A549 (cell line): ENCODE results near the gene ZNF264.

Source experiments
- CHD4 ChIP-seq: fragments of 200-600 bp; sonication (generic); IDR thresholded peaks from 2 replicates; pipeline ENCODE4 v1.6.1; 2016; ENCODE audit warnings: antibody characterized with exemption, mild to moderate bottlenecking, borderline replicate concordance
- CTCF ChIP-seq: fragments of >200 bp; sonication (Bioruptor Twin); formaldehyde crosslinking; IDR thresholded peaks from 3 replicates; pipeline ENCODE4 v1.5.1; 2016
- EP300 ChIP-seq, 2 experiments: fragments of >200 bp; sonication (Bioruptor Twin); formaldehyde crosslinking; IDR thresholded peaks; 2 replicates in 1 of 2; 3 replicates in 1 of 2; pipeline ENCODE4 v1.6.1; 2016 to 2017
- HDAC2 ChIP-seq: fragments of 200-600 bp; sonication (generic); IDR thresholded peaks from 2 replicates; pipeline ENCODE4 v1.6.1; 2016
- HMGXB4 ChIP-seq: fragments of 250-450 bp; sonication (Bioruptor Pico); IDR thresholded peaks from 2 replicates; pipeline ENCODE4 v1.5.0; 2021; ENCODE audit warnings: mild to moderate bottlenecking, moderate library complexity, borderline replicate concordance
- HOXB13 ChIP-seq: fragments of 250-450 bp; sonication (Bioruptor Pico); IDR thresholded peaks from 2 replicates; pipeline ENCODE4 v1.5.0; 2020; ENCODE audit warnings: low read depth, mild to moderate bottlenecking, moderate library complexity
- MAZ ChIP-seq: fragments of 150-350 bp; IDR thresholded peaks from 2 replicates; pipeline ENCODE4 v1.6.1; 2014; ENCODE audit warnings: antibody characterized with exemption, low read depth, low read length, borderline replicate concordance
- POLR2A ChIP-seq: IDR thresholded peaks from 2 replicates; pipeline ENCODE4 v1.6.1; 2012; ENCODE audit warnings: mild to moderate bottlenecking, low read length
- ZC3H11A ChIP-seq: fragments of 450-650 bp; IDR thresholded peaks from 2 replicates; pipeline ENCODE4 v1.6.1; 2014; ENCODE audit warnings: antibody characterized with exemption, mild to moderate bottlenecking

GRCh38 chr19:57161985-57162539 is 29.2 kb upstream of the ZNF264 start:
- TF ChIP-seq POLR2A (no peak), CTCF (no peak), EP300 (IDR thresholded peaks at IDR 0.05) (no peak), HDAC2 (no peak), HOXB13 (CRISPR knock-in tag) (no peak), HMGXB4 (CRISPR knock-in tag) (no peak), MAZ (no peak), ZC3H11A (no peak), CHD4 (no peak)
